Measurements from ENCODE around the gene QRICH1. TPM values are rescaled to one million over a fixed set of nuclear protein-coding genes. Genes with fewer than 3 reads are reported as not detected.
A peak's percentile ranks its signal among the peaks of the same experiment; 100 is the strongest.

The QRICH1 gene
- total RNA-seq, 1 experiment from 2014 or later = 151 TPM

- Histone ChIP-seq H3T11ph (ENCODE audit: low read length) (no peak overlapping the region), H3K4me2 (ENCODE audit: insufficient read depth, insufficient read length, low read length) (peak overlapping the region; percentile 90), H3K4me1 (ENCODE audit: insufficient read depth, low read length) (peaks cover 11% of the 10 kb centered on the region; the same call in 1 of the 2 replicates), H3K14ac (ENCODE audit: insufficient read depth, low read length) (no peak overlapping the region), H2BK12ac (ENCODE audit: insufficient read length, low read depth, low read length) (no peak overlapping the region), H3K56ac (ENCODE audit: insufficient read length, low read depth, low read length) (no peak overlapping the region), H2AK5ac (ENCODE audit: insufficient read length, low read length) (no peak overlapping the region), H3K27ac (ENCODE audit: insufficient read length, low read depth, low read length) (no peak overlapping the region), H3K79me2 (ENCODE audit: insufficient read depth, low read length) (no peaks in the 10 kb centered on the region; the same call in 1 of the 2 replicates), H3K23ac (ENCODE audit: insufficient read length, low read depth, low read length) (no peak overlapping the region), H4K91ac (ENCODE audit: insufficient read length, low read depth, low read length) (no peak overlapping the region), H3K23me2 (ENCODE audit: insufficient read length, low read depth, low read length, poor library complexity, severe bottlenecking) (peaks cover 21% of the 10 kb centered on the region), H2BK5ac (ENCODE audit: insufficient read length, low read length) (no peak overlapping the region), H4K5ac (ENCODE audit: insufficient read length, low read depth, low read length) (no peak overlapping the region), H2AFZ (ENCODE audit: low read length) (no peak overlapping the region), H2BK120ac (ENCODE audit: low read depth, low read length, poor library complexity, severe bottlenecking) (no peak overlapping the region), H4K20me1 (ENCODE audit: control insufficient read depth, insufficient read depth, insufficient read length) (no peaks in the 10 kb centered on the region), H2BK15ac (ENCODE audit: low read depth, low read length) (no peak overlapping the region), H3K18ac (ENCODE audit: insufficient read length, low read depth, low read length) (no peak overlapping the region), H3K27me3 (ENCODE audit: insufficient read depth, low read length) (no peaks in the 10 kb centered on the region), H3K9me3 (ENCODE audit: control insufficient read depth, low read depth, low read length) (no peaks in the 10 kb centered on the region), H3K79me1 (ENCODE audit: insufficient read depth, low read depth, low read length, poor library complexity, severe bottlenecking) (no peaks in the 10 kb centered on the region), H2BK20ac (ENCODE audit: low read depth, low read length, poor library complexity, severe bottlenecking) (no peak overlapping the region), H4K8ac (replicated peaks; ENCODE audit: insufficient read length, low read depth, low read length) (no peak overlapping the region), H3K4ac (ENCODE audit: low read depth, low read length) (no peak overlapping the region), H3K9ac (ENCODE audit: extremely low read depth, insufficient read length, low read length) (no peak overlapping the region)
- Mint-ChIP-seq H3K27me3 (ENCODE audit: low read depth) (no peaks in the 10 kb centered on the region; the same call in 1 of the 2 replicates), H3K27ac (no peak overlapping the region; a peak in 1 of 7 replicates), H3K36me3 (ENCODE audit: insufficient read depth in 1 of 3, low read depth in 3 of 3) (peaks cover 5 to 24% (median 14%) of the 10 kb centered on the region in 3 experiments), H3K4me3 (peak overlapping the region; percentile 68 to 86; a peak in 4 of 5 replicates), H3K4me1 (peaks cover 20 to 23% of the 10 kb centered on the region in 2 experiments), H3K9me3 (no peaks in the 10 kb centered on the region)
- WGBS (ENCODE audit: extremely low coverage, insufficient read length, low lambda C conversion rate) = no CpG with 5 or more reads among the region's 5 CpGs
- DNase-seq = no peak
- TF ChIP-seq, protein P1, sequence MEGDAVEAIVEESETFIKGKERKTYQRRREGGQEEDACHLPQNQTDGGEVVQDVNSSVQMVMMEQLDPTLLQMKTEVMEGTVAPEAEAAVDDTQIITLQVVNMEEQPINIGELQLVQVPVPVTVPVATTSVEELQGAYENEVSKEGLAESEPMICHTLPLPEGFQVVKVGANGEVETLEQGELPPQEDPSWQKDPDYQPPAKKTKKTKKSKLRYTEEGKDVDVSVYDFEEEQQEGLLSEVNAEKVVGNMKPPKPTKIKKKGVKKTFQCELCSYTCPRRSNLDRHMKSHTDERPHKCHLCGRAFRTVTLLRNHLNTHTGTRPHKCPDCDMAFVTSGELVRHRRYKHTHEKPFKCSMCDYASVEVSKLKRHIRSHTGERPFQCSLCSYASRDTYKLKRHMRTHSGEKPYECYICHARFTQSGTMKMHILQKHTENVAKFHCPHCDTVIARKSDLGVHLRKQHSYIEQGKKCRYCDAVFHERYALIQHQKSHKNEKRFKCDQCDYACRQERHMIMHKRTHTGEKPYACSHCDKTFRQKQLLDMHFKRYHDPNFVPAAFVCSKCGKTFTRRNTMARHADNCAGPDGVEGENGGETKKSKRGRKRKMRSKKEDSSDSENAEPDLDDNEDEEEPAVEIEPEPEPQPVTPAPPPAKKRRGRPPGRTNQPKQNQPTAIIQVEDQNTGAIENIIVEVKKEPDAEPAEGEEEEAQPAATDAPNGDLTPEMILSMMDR (conservative IDR thresholded peaks at IDR 0.05) = no peak
Measured at GRCh38 chr3:48991851-48992545, 101.9 kb downstream of the QRICH1 start.
